GM12801 (cell line): Measurements from ENCODE around the gene CAPZB.

Experiments
- TF ChIP-seq, protein P1 (sequence below): IDR thresholded peaks from one replicate; pipeline ENCODE4 v1.5.1; 2011; ENCODE audit warnings: control low read depth; ENCODE audit not compliant: insufficient read length; ENCODE audit errors: extremely low read depth

The CAPZB gene

DNA sequence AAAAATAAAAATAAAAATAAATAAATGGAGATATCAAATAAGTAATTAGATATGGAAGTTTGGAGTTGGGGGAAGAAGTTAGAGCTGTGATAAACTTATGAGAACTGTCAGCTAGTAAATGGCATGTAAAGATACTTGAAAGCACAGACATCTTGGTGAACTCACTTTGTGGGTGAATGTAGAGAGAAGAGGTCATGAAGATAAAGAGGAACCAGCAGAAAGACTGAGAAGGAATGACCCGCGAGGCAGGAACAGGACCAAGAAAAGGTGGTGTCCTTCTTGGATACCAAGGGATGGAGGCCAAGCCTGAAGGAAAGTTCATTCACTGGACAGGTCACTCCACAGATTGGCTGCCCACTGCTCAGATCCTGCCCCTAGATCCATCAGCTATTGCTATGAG lies 4.7 kb upstream of the CAPZB start:
- TF ChIP-seq, protein P1, sequence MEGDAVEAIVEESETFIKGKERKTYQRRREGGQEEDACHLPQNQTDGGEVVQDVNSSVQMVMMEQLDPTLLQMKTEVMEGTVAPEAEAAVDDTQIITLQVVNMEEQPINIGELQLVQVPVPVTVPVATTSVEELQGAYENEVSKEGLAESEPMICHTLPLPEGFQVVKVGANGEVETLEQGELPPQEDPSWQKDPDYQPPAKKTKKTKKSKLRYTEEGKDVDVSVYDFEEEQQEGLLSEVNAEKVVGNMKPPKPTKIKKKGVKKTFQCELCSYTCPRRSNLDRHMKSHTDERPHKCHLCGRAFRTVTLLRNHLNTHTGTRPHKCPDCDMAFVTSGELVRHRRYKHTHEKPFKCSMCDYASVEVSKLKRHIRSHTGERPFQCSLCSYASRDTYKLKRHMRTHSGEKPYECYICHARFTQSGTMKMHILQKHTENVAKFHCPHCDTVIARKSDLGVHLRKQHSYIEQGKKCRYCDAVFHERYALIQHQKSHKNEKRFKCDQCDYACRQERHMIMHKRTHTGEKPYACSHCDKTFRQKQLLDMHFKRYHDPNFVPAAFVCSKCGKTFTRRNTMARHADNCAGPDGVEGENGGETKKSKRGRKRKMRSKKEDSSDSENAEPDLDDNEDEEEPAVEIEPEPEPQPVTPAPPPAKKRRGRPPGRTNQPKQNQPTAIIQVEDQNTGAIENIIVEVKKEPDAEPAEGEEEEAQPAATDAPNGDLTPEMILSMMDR, result no peak

GRCh38 chr1:19488136-19488535 lies 2.8 kb upstream of the CAPZB start:
- TF ChIP-seq, protein P1, result no peak

DNA sequence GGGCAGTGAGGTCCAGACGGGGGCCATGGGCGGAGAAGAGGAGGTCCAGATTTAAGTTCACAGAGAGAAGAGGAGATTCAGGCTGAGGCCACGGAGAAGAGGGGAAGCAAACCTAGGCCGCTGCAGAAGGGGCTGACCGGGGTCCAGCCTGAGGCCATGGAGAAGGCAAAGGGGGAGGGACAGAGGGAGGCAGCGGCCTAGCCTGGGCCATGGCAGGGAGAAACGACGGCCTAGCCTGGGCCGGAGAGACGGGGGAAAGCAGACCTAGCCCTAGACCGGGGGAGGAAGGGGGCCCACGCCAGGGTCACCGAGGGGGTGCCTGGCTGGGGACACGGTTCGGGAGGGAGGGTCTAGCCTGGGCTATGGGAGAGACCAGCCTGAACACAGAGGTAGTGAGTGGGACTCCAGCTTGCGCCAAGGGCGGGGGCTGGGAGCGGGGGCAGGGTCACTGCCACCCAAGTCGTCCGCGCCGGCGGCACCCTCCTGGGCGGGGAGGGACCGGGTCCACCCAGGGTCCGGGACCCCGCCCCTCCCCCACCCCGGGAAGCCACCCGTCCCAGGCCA lies 459 bp downstream of the CAPZB start:
- TF ChIP-seq, protein P1, result no peak

GRCh38 chr1:19484338-19484797 lies 971 bp downstream of the CAPZB start:
- TF ChIP-seq, protein P1, result no peak

GRCh38 chr1:19483691-19484090 lies 1.6 kb downstream of the CAPZB start:
- TF ChIP-seq, protein P1, result no peak

DNA sequence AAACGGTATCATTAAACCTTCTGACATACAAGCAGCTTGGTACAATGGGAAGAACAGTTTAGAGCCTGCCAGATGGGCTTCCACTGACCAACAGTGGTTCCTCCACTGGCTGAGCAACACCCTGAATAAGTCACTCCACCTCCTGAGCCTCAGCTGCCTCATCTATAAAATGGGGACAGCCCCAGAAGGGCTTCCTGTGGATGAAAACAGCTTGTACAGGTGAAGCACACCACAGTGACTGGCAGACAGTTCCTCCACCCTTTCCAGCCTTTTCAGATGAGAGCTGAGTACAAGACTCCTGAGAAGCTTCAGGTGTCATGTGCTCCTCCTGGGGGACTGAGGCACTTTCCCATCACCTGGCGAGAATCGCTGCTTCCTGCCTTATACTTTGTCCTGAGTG lies 2.1 kb downstream of the CAPZB start:
- TF ChIP-seq, protein P1, result no peak

DNA sequence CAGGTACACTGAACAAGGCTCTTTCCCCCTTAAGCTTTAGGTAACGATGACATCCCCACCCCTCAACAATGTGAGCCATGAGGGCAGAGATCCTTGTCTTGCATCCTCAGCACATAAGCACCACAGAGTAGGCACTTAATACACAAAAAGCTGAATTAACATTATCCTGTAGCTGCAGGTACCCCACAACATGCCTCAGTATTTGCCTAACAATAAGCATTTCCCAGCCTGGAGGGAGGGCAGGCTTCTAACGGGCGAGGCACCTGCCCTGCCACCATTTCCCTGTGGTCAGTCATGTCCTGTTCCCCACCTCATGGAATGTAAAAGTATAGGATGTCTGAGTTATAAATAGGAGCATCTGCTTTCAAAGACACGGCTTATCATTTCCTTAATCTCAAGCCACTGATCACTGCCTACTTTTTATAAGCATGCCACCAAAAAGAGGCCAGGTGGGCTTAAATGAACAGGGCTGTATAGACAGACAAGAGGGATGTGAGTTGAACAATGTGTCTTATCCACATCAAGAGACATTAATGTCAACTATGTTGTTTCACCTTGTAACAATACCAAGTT lies 3.4 kb downstream of the CAPZB start:
- TF ChIP-seq, protein P1, result no peak
